GM23338 (cell line): ENCODE measurements around the gene UBE2J1. TPM values are rescaled to one million over a fixed set of nuclear protein-coding genes. Genes with fewer than 3 reads are reported as not detected.

Source experiments
- ATAC-seq: fragments of 200-7000 bp; cut with Tn5 transposase; 3 replicates; pipeline ENCODE4 v1.9.1; 2020
- DNase-seq: peaks from one replicate; pipeline ENCODE4 v3.0.0-alpha.2; 2015; ENCODE audit warnings: low spot score
- H2AFZ ChIP-seq: fragments of 200-600 bp; sonication (generic); 2 replicates; pipeline ENCODE4 v1.8.0; 2016; ENCODE audit warnings: antibody characterized with exemption, mild to moderate bottlenecking, moderate library complexity
- H3F3A ChIP-seq: fragments of 200-600 bp; sonication (generic); replicated peaks from 2 replicates; pipeline ENCODE4 v1.8.0; 2017; ENCODE audit warnings: antibody characterized with exemption, mixed run types, low read depth
- H3K27ac ChIP-seq: fragments of 200-600 bp; sonication (generic); 2 replicates; pipeline ENCODE4 v1.6.1; 2016; ENCODE audit warnings: low read depth
- H3K27me3 ChIP-seq: fragments of 200-600 bp; sonication (generic); 2 replicates; pipeline ENCODE4 v1.8.0; 2016; ENCODE audit warnings: mild to moderate bottlenecking, mixed run types, moderate library complexity; ENCODE audit not compliant: insufficient read depth
- H3K36me3 ChIP-seq: fragments of 200-600 bp; sonication (generic); 2 replicates; pipeline ENCODE4 v1.8.0; 2016; ENCODE audit warnings: mild to moderate bottlenecking; ENCODE audit not compliant: insufficient read depth
- H3K4me1 ChIP-seq: fragments of 200-600 bp; sonication (generic); 2 replicates; pipeline ENCODE4 v1.8.0; 2016; ENCODE audit warnings: mild to moderate bottlenecking, moderate library complexity; ENCODE audit not compliant: insufficient read depth
- H3K4me2 ChIP-seq: fragments of 200-600 bp; sonication (generic); 2 replicates; pipeline ENCODE4 v1.7.1; 2017; ENCODE audit warnings: mixed run types
- H3K4me3 ChIP-seq: fragments of 200-600 bp; sonication (generic); 2 replicates; pipeline ENCODE4 v1.6.1; 2016; ENCODE audit warnings: mixed run types
- H3K79me2 ChIP-seq: fragments of 200-600 bp; sonication (generic); replicated peaks from 2 replicates; pipeline ENCODE4 v1.8.0; 2017; ENCODE audit warnings: mild to moderate bottlenecking; ENCODE audit not compliant: insufficient read depth
- H3K9me2 ChIP-seq: fragments of 200-600 bp; sonication (generic); 2 replicates; pipeline ENCODE4 v1.8.0; 2017; ENCODE audit not compliant: insufficient read depth
- H4K20me1 ChIP-seq: fragments of 200-600 bp; sonication (generic); replicated peaks from 2 replicates; pipeline ENCODE4 v1.8.0; 2017; ENCODE audit warnings: mild to moderate bottlenecking; ENCODE audit not compliant: insufficient read depth
- H3K27ac Mint-ChIP-seq: 2 replicates; pipeline ENCODE4 v1.8.0; 2020; ENCODE audit warnings: inconsistent platforms, mild to moderate bottlenecking, moderate library complexity, mixed read lengths
- H3K27me3 Mint-ChIP-seq: 3 replicates; pipeline ENCODE4 v1.8.0; 2022; ENCODE audit warnings: low read depth, mild to moderate bottlenecking, moderate library complexity, mixed read lengths, inconsistent platforms; ENCODE audit not compliant: insufficient read depth, poor library complexity
- H3K36me3 Mint-ChIP-seq: 3 replicates; pipeline ENCODE4 v1.8.0; 2021; ENCODE audit warnings: low read depth, mild to moderate bottlenecking, inconsistent platforms, moderate library complexity, mixed read lengths
- H3K4me1 Mint-ChIP-seq: 3 replicates; pipeline ENCODE4 v1.8.0; 2020; ENCODE audit warnings: mild to moderate bottlenecking, inconsistent platforms, mixed read lengths
- H3K4me3 Mint-ChIP-seq: 3 replicates; pipeline ENCODE4 v1.8.0; 2021; ENCODE audit warnings: moderate library complexity, mild to moderate bottlenecking, inconsistent platforms, mixed read lengths
- H3K9me3 Mint-ChIP-seq: 3 replicates; pipeline ENCODE4 v1.8.0; 2020; ENCODE audit warnings: moderate library complexity, mild to moderate bottlenecking, inconsistent platforms, mixed read lengths
- CREB1 ChIP-seq: fragments of 250-450 bp; sonication (Bioruptor Pico); IDR thresholded peaks from 2 replicates; pipeline ENCODE4 v1.5.0; 2020; ENCODE audit warnings: low read depth, mild to moderate bottlenecking, moderate library complexity
- EZH2 ChIP-seq: fragments of 200-600 bp; sonication (generic); IDR thresholded peaks from one replicate; pipeline ENCODE4 v1.8.0; 2017; ENCODE audit warnings: antibody characterized with exemption, mild to moderate bottlenecking, low read depth; ENCODE audit not compliant: unreplicated experiment
- EZH2phosphoT487 ChIP-seq: fragments of 200-600 bp; sonication (generic); IDR thresholded peaks from one replicate; pipeline ENCODE4 v1.8.1; 2018; ENCODE audit warnings: antibody characterized with exemption; ENCODE audit not compliant: unreplicated experiment
- JUNB ChIP-seq: IDR thresholded peaks from one replicate; pipeline ENCODE4 v1.6.1; 2016; ENCODE audit warnings: antibody characterized with exemption; ENCODE audit not compliant: unreplicated experiment
- NANOG ChIP-seq: IDR thresholded peaks from 2 replicates; pipeline ENCODE4 v1.6.1; 2016; ENCODE audit warnings: antibody characterized with exemption, borderline replicate concordance
- POLR2AphosphoS5 ChIP-seq: IDR thresholded peaks from 2 replicates; pipeline ENCODE4 v1.6.1; 2016; ENCODE audit warnings: antibody characterized with exemption, low read depth
- STAT1 ChIP-seq: IDR thresholded peaks from one replicate; pipeline ENCODE4 v1.6.1; 2016; ENCODE audit warnings: antibody characterized with exemption; ENCODE audit not compliant: unreplicated experiment
- ZNF114 ChIP-seq: fragments of 250-450 bp; sonication (Bioruptor Pico); IDR thresholded peaks from 2 replicates; pipeline ENCODE4 v1.5.0; 2020; ENCODE audit warnings: mild to moderate bottlenecking, moderate library complexity
- ZNF331 ChIP-seq: fragments of 250-450 bp; sonication (Bioruptor Pico); IDR thresholded peaks from 2 replicates; pipeline ENCODE4 v1.5.0; 2020; ENCODE audit warnings: low read depth, mild to moderate bottlenecking, moderate library complexity
- polyA plus RNA-seq: library from polyadenylated mRNA; unstranded; fragments of >200 nt; fragmentation: Nextera tagmentation; extraction: Ambion mirVana; gene quantifications from 2 replicates; pipeline ENCODE4 v1.2.1, GENCODE V29; 2016
- total RNA-seq: library from RNA; depleted of rRNA; stranded (reverse); fragments of >200 nt; shearing (Covaris generic); gene quantifications from 2 replicates; pipeline ENCODE4 v1.2.3, GENCODE V29; 2014
- TF ChIP-seq, protein P1 (sequence below): IDR thresholded peaks from one replicate; pipeline ENCODE4 v1.6.1; 2018; ENCODE audit warnings: antibody characterized with exemption; ENCODE audit not compliant: unreplicated experiment
- TF ChIP-seq, protein P2 (sequence below): fragments of 250-450 bp; sonication (Bioruptor Pico); IDR thresholded peaks from 2 replicates; pipeline ENCODE4 v1.5.0; 2020; ENCODE audit warnings: mild to moderate bottlenecking, moderate library complexity
- TF ChIP-seq, protein P3 (sequence below), 2 experiments: fragments of 200-600 bp in 1 of 2; sonication (generic) in 1 of 2; conservative IDR thresholded peaks; 2 replicates each; pipeline versions ENCODE4 v1.5.1 to v1.6.1; 2016 to 2017; ENCODE audit warnings: antibody characterized with exemption in 2 of 2, low read depth in 2 of 2, mild to moderate bottlenecking in 2 of 2, moderate library complexity in 1 of 2
- TF ChIP-seq, protein P4 (sequence below): IDR thresholded peaks from 2 replicates; pipeline ENCODE4 v1.6.1; 2016; ENCODE audit warnings: antibody characterized with exemption

Gene UBE2J1
- total and polyA plus RNA-seq, 2 experiments from 2014 or later: 7.5 to 13.1 TPM

DNA sequence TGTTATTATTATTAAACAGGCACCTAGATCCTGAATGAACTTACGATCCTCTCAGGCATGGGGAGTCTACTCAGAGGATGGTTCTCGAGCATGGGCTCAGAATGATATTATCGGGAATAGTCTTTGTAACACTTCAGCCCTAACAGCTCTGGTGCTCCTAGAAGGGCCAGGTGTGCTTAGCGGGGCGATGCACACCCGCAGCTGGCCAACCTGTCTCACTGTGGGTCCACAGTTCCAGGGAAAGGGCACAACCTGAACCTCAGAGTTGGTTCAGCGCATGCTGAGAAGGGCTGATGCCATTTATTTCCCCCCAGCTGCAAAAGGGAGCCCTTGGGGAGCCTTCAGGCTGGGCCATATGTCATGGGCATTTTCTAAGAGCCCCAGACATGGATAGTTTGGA lies 33.3 kb upstream of the UBE2J1 start:
- no peaks in the 10 kb centered on the region for H3K27me3 ChIP-seq
- Mint-ChIP-seq H3K36me3 (no peaks in the 10 kb centered on the region), H3K4me3 (no peak overlapping the region), H3K4me1 (peaks cover 7% of the 10 kb centered on the region; the same call in 2 of the 3 replicates), H3K27ac (no peak overlapping the region), H3K27me3 (no peaks in the 10 kb centered on the region), H3K9me3 (no peaks in the 10 kb centered on the region)
- H3K79me2 ChIP-seq: peaks cover 2% of the 10 kb centered on the region; the same call in 1 of the 2 replicates
- H3K9me2 ChIP-seq: no peaks in the 10 kb centered on the region; the same call in 1 of the 2 replicates
- TF ChIP-seq, protein P1, sequence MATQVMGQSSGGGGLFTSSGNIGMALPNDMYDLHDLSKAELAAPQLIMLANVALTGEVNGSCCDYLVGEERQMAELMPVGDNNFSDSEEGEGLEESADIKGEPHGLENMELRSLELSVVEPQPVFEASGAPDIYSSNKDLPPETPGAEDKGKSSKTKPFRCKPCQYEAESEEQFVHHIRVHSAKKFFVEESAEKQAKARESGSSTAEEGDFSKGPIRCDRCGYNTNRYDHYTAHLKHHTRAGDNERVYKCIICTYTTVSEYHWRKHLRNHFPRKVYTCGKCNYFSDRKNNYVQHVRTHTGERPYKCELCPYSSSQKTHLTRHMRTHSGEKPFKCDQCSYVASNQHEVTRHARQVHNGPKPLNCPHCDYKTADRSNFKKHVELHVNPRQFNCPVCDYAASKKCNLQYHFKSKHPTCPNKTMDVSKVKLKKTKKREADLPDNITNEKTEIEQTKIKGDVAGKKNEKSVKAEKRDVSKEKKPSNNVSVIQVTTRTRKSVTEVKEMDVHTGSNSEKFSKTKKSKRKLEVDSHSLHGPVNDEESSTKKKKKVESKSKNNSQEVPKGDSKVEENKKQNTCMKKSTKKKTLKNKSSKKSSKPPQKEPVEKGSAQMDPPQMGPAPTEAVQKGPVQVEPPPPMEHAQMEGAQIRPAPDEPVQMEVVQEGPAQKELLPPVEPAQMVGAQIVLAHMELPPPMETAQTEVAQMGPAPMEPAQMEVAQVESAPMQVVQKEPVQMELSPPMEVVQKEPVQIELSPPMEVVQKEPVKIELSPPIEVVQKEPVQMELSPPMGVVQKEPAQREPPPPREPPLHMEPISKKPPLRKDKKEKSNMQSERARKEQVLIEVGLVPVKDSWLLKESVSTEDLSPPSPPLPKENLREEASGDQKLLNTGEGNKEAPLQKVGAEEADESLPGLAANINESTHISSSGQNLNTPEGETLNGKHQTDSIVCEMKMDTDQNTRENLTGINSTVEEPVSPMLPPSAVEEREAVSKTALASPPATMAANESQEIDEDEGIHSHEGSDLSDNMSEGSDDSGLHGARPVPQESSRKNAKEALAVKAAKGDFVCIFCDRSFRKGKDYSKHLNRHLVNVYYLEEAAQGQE: no peak
- no peak for TF ChIP-seq NANOG
- TF ChIP-seq CREB1: no peak
- TF ChIP-seq ZNF114 (CRISPR knock-in tag): no peak
- TF ChIP-seq, protein P2, sequence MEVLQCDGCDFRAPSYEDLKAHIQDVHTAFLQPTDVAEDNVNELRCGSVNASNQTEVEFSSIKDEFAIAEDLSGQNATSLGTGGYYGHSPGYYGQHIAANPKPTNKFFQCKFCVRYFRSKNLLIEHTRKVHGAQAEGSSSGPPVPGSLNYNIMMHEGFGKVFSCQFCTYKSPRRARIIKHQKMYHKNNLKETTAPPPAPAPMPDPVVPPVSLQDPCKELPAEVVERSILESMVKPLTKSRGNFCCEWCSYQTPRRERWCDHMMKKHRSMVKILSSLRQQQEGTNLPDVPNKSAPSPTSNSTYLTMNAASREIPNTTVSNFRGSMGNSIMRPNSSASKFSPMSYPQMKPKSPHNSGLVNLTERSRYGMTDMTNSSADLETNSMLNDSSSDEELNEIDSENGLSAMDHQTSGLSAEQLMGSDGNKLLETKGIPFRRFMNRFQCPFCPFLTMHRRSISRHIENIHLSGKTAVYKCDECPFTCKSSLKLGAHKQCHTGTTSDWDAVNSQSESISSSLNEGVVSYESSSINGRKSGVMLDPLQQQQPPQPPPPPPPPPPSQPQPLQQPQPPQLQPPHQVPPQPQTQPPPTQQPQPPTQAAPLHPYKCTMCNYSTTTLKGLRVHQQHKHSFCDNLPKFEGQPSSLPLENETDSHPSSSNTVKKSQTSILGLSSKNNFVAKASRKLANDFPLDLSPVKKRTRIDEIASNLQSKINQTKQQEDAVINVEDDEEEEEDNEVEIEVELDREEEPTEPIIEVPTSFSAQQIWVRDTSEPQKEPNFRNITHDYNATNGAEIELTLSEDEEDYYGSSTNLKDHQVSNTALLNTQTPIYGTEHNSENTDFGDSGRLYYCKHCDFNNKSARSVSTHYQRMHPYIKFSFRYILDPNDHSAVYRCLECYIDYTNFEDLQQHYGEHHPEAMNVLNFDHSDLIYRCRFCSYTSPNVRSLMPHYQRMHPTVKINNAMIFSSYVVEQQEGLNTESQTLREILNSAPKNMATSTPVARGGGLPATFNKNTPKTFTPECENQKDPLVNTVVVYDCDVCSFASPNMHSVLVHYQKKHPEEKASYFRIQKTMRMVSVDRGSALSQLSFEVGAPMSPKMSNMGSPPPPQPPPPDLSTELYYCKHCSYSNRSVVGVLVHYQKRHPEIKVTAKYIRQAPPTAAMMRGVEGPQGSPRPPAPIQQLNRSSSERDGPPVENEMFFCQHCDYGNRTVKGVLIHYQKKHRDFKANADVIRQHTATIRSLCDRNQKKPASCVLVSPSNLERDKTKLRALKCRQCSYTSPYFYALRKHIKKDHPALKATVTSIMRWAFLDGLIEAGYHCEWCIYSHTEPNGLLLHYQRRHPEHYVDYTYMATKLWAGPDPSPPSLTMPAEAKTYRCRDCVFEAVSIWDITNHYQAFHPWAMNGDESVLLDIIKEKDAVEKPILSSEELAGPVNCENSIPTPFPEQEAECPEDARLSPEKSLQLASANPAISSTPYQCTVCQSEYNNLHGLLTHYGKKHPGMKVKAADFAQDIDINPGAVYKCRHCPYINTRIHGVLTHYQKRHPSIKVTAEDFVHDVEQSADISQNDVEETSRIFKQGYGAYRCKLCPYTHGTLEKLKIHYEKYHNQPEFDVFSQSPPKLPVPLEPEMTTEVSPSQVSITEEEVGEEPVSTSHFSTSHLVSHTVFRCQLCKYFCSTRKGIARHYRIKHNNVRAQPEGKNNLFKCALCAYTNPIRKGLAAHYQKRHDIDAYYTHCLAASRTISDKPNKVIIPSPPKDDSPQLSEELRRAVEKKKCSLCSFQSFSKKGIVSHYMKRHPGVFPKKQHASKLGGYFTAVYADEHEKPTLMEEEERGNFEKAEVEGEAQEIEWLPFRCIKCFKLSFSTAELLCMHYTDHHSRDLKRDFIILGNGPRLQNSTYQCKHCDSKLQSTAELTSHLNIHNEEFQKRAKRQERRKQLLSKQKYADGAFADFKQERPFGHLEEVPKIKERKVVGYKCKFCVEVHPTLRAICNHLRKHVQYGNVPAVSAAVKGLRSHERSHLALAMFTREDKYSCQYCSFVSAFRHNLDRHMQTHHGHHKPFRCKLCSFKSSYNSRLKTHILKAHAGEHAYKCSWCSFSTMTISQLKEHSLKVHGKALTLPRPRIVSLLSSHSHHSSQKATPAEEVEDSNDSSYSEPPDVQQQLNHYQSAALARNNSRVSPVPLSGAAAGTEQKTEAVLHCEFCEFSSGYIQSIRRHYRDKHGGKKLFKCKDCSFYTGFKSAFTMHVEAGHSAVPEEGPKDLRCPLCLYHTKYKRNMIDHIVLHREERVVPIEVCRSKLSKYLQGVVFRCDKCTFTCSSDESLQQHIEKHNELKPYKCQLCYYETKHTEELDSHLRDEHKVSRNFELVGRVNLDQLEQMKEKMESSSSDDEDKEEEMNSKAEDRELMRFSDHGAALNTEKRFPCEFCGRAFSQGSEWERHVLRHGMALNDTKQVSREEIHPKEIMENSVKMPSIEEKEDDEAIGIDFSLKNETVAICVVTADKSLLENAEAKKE (CRISPR knock-in tag): no peak
- TF ChIP-seq, protein P3, sequence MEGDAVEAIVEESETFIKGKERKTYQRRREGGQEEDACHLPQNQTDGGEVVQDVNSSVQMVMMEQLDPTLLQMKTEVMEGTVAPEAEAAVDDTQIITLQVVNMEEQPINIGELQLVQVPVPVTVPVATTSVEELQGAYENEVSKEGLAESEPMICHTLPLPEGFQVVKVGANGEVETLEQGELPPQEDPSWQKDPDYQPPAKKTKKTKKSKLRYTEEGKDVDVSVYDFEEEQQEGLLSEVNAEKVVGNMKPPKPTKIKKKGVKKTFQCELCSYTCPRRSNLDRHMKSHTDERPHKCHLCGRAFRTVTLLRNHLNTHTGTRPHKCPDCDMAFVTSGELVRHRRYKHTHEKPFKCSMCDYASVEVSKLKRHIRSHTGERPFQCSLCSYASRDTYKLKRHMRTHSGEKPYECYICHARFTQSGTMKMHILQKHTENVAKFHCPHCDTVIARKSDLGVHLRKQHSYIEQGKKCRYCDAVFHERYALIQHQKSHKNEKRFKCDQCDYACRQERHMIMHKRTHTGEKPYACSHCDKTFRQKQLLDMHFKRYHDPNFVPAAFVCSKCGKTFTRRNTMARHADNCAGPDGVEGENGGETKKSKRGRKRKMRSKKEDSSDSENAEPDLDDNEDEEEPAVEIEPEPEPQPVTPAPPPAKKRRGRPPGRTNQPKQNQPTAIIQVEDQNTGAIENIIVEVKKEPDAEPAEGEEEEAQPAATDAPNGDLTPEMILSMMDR (conservative IDR thresholded peaks at IDR 0.05; ENCODE audit: low read depth in 2 of 2): no peak
- TF ChIP-seq ZNF331: no peak
- TF ChIP-seq STAT1: no peak
- TF ChIP-seq POLR2AphosphoS5: no peak
- TF ChIP-seq JUNB: no peak
- TF ChIP-seq EZH2: no peak
- no peak for TF ChIP-seq EZH2phosphoT487
- TF ChIP-seq, protein P4, sequence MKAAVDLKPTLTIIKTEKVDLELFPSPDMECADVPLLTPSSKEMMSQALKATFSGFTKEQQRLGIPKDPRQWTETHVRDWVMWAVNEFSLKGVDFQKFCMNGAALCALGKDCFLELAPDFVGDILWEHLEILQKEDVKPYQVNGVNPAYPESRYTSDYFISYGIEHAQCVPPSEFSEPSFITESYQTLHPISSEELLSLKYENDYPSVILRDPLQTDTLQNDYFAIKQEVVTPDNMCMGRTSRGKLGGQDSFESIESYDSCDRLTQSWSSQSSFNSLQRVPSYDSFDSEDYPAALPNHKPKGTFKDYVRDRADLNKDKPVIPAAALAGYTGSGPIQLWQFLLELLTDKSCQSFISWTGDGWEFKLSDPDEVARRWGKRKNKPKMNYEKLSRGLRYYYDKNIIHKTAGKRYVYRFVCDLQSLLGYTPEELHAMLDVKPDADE: no peak
- DNase-seq (no peak), ATAC-seq (no peak)
- H3K4me3 ChIP-seq: no peak overlapping the region
- H3F3A ChIP-seq: no peaks in the 10 kb centered on the region
- H2AFZ ChIP-seq: no peak overlapping the region
- no peaks in the 10 kb centered on the region for H3K36me3 ChIP-seq
- H3K27ac ChIP-seq: no peak overlapping the region
- no peak overlapping the region for H3K4me2 ChIP-seq
- H3K4me1 ChIP-seq: no peaks in the 10 kb centered on the region; the same call in 1 of the 2 replicates
- H4K20me1 ChIP-seq: no peaks in the 10 kb centered on the region; the same call in none of the 2 replicates
